Activated naive CD8-positive, alpha-beta T cell treated with anti-CD3 and anti-CD28 coated beads, Interleukin-2, amount 10 ng/mL, durations not matched to agents 7 days and 5 days (primary cell): ENCODE results near the gene KRTAP10-3. TPM values are rescaled to one million over a fixed set of nuclear protein-coding genes. Genes with fewer than 3 reads are reported as not detected.
"Not testable (repeated sequence)": the region's sequence is repeated elsewhere in the genome, so short reads cannot be mapped to it uniquely, and the experiment has no call there.

Experiments
- ATAC-seq: fragments of 150-1000 bp; cut with Tn5 transposase; one replicate; pipeline ENCODE4 v1.10.0; 2021; ENCODE audit warnings: low read depth, moderate library complexity
- POLR2A ChIA-PET: fragments of 350-600 bp; sonication (Branson Sonifier 250); formaldehyde crosslinking; loops from one replicate; lab custom pipeline; 2021; ENCODE audit warnings: antibody characterized with exemption; lab: Charles Lee
- DNase-seq: peaks from one replicate; pipeline ENCODE4 v3.0.0; 2021
- H3K27ac Mint-ChIP-seq: one replicate; pipeline ENCODE4 v1.8.0; 2022; ENCODE audit warnings: mild to moderate bottlenecking, mixed read lengths
- H3K27me3 Mint-ChIP-seq: one replicate; pipeline ENCODE4 v1.8.0; 2022; ENCODE audit warnings: mild to moderate bottlenecking, moderate library complexity, mixed read lengths
- H3K36me3 Mint-ChIP-seq: one replicate; pipeline ENCODE4 v1.8.0; 2021; ENCODE audit warnings: mild to moderate bottlenecking, mixed read lengths
- H3K4me1 Mint-ChIP-seq: one replicate; pipeline ENCODE4 v1.8.0; 2021; ENCODE audit warnings: mixed read lengths
- H3K4me3 Mint-ChIP-seq: one replicate; pipeline ENCODE4 v1.8.0; 2022; ENCODE audit warnings: mild to moderate bottlenecking, moderate library complexity, mixed read lengths
- H3K9me3 Mint-ChIP-seq: one replicate; pipeline ENCODE4 v1.8.0; 2021; ENCODE audit warnings: mixed read lengths
- total RNA-seq, 2 experiments: library from RNA; stranded (reverse); gene quantifications; one replicate each; pipeline ENCODE4 v1.2.3, GENCODE V29; 2021

KRTAP10-3 gene
- not detected for total RNA-seq

GRCh38 chr21:44558695-44559094, at the start of gene KRTAP10-3:
TSS of gene KRTAP10-3 (minus strand) at chr21:44558795. CDS start at chr21:44558715, 80 bp downstream.
- no peak within 1 kb of the TSS for H3K27ac Mint-ChIP-seq
- DNase-seq: no peak
- H3K4me3 Mint-ChIP-seq: no peak within 1 kb of the TSS
- POLR2A ChIA-PET: no interaction called here
- ATAC-seq: no peak
- H3K9me3 Mint-ChIP-seq: peaks cover 18% of the 10 kb centered on the region
- H3K4me1 Mint-ChIP-seq: no peaks in the 10 kb centered on the region
- H3K36me3 Mint-ChIP-seq: peaks cover 9% of the 10 kb centered on the region
- peaks cover 9% of the 10 kb centered on the region for H3K27me3 Mint-ChIP-seq

GRCh38 chr21:44606495-44606894, 47.9 kb upstream of the KRTAP10-3 start:
- ATAC-seq (no peak), DNase-seq (no peak)
- Mint-ChIP-seq H3K9me3 (peaks cover 22% of the 10 kb centered on the region), H3K27me3 (peaks cover 13% of the 10 kb centered on the region), H3K4me3 (no peak overlapping the region), H3K36me3 (peaks cover 2% of the 10 kb centered on the region), H3K27ac (no peak overlapping the region), H3K4me1 (no peaks in the 10 kb centered on the region)
- POLR2A ChIA-PET: no interaction called here

- POLR2A ChIA-PET: no interaction called here
- ATAC-seq: no peak
- Mint-ChIP-seq H3K9me3 (peaks cover 12% of the 10 kb centered on the region), H3K36me3 (peaks cover under 1% of the 10 kb centered on the region), H3K27me3 (peaks cover 8% of the 10 kb centered on the region), H3K27ac (no peak overlapping the region), H3K4me1 (no peaks in the 10 kb centered on the region), H3K4me3 (no peak overlapping the region)
- DNase-seq: no peak
These were observed 45.3 kb upstream of the KRTAP10-3 start for GRCh38 chr21:44603911-44604310.

- Mint-ChIP-seq H3K4me1 (no peaks in the 10 kb centered on the region), H3K27ac (no peak overlapping the region), H3K27me3 (peaks cover 5% of the 10 kb centered on the region), H3K36me3 (no peaks in the 10 kb centered on the region), H3K4me3 (no peak overlapping the region), H3K9me3 (peaks cover 10% of the 10 kb centered on the region)
- no peak for ATAC-seq
- POLR2A ChIA-PET: no interaction called here
- no peak for DNase-seq
These were observed 44.7 kb upstream of the KRTAP10-3 start for GRCh38 chr21:44603109-44603875.

- Mint-ChIP-seq H3K36me3 (no peaks in the 10 kb centered on the region), H3K9me3 (peaks cover 8% of the 10 kb centered on the region), H3K4me1 (no peaks in the 10 kb centered on the region), H3K27me3 (peaks cover 10% of the 10 kb centered on the region), H3K27ac (no peak overlapping the region), H3K4me3 (no peak overlapping the region)
- no peak for DNase-seq
- ATAC-seq: no peak
- POLR2A ChIA-PET: no interaction called here
These were observed 43.9 kb upstream of the KRTAP10-3 start for GRCh38 chr21:44602463-44602850.

- no peaks in the 10 kb centered on the region for H3K4me1 Mint-ChIP-seq
- H3K36me3 Mint-ChIP-seq: no peaks in the 10 kb centered on the region
- H3K27ac Mint-ChIP-seq: no peak overlapping the region
- peaks cover 8% of the 10 kb centered on the region for H3K9me3 Mint-ChIP-seq
- DNase-seq (no peak), ATAC-seq (no peak)
- POLR2A ChIA-PET: no interaction called here
- H3K4me3 Mint-ChIP-seq: no peak overlapping the region
- peaks cover 10% of the 10 kb centered on the region for H3K27me3 Mint-ChIP-seq
These were observed 43.2 kb upstream of the KRTAP10-3 start for GRCh38 chr21:44601596-44602462.

GRCh38 chr21:44601091-44601490, 42.5 kb upstream of the KRTAP10-3 start:
- H3K4me3 Mint-ChIP-seq, H3K27ac Mint-ChIP-seq, H3K9me3 Mint-ChIP-seq, H3K4me1 Mint-ChIP-seq, H3K27me3 Mint-ChIP-seq, ATAC-seq, POLR2A ChIA-PET, DNase-seq, H3K36me3 Mint-ChIP-seq: not testable (repeated sequence)

GRCh38 chr21:44600118-44600978, 41.8 kb upstream of the KRTAP10-3 start, which contains the start of gene KRTAP10-7:
TSS of gene KRTAP10-7 (plus strand) at chr21:44600597. CDS start at chr21:44600622, 25 bp downstream.
- not testable (repeated sequence) for DNase-seq

GRCh38 chr21:44599264-44600029, 40.9 kb upstream of the KRTAP10-3 start:
- DNase-seq (no peak), ATAC-seq (no peak)
- POLR2A ChIA-PET: no interaction called here
- Mint-ChIP-seq H3K4me3 (no peak overlapping the region), H3K36me3 (no peaks in the 10 kb centered on the region), H3K4me1 (no peaks in the 10 kb centered on the region), H3K9me3 (no peaks in the 10 kb centered on the region), H3K27me3 (peaks cover 4% of the 10 kb centered on the region), H3K27ac (no peak overlapping the region)

More at GRCh38 chr21:44600118-44600978, 41.8 kb upstream of the KRTAP10-3 start, which contains the start of gene KRTAP10-7:
- POLR2A ChIA-PET, H3K36me3 Mint-ChIP-seq, H3K4me3 Mint-ChIP-seq, ATAC-seq, H3K27ac Mint-ChIP-seq, H3K27me3 Mint-ChIP-seq, H3K9me3 Mint-ChIP-seq, H3K4me1 Mint-ChIP-seq: not testable (repeated sequence)

- H3K36me3 Mint-ChIP-seq: no peaks in the 10 kb centered on the region
- POLR2A ChIA-PET: no interaction called here
- H3K4me1 Mint-ChIP-seq: peaks cover 1% of the 10 kb centered on the region
- ATAC-seq (no peak), DNase-seq (no peak)
- H3K27ac Mint-ChIP-seq: no peak overlapping the region
- H3K9me3 Mint-ChIP-seq: no peaks in the 10 kb centered on the region
- peaks cover 4% of the 10 kb centered on the region for H3K27me3 Mint-ChIP-seq
- H3K4me3 Mint-ChIP-seq: no peak overlapping the region
These were observed 39.5 kb upstream of the KRTAP10-3 start for GRCh38 chr21:44598061-44598460.

- Mint-ChIP-seq H3K4me1 (peaks cover 1% of the 10 kb centered on the region), H3K27me3 (peaks cover 4% of the 10 kb centered on the region), H3K36me3 (no peaks in the 10 kb centered on the region), H3K4me3 (no peak overlapping the region), H3K27ac (no peak overlapping the region), H3K9me3 (no peaks in the 10 kb centered on the region)
- no peak for ATAC-seq
- DNase-seq: no peak
- POLR2A ChIA-PET: no interaction called here
These were observed 37.6 kb upstream of the KRTAP10-3 start for GRCh38 chr21:44596068-44596725.

- no peak overlapping the region for H3K27ac Mint-ChIP-seq
- H3K4me3 Mint-ChIP-seq: no peak overlapping the region
- no peaks in the 10 kb centered on the region for H3K36me3 Mint-ChIP-seq
- ATAC-seq: no peak
- no peaks in the 10 kb centered on the region for H3K9me3 Mint-ChIP-seq
- H3K27me3 Mint-ChIP-seq: peaks cover 4% of the 10 kb centered on the region
- DNase-seq: no peak
- H3K4me1 Mint-ChIP-seq: peaks cover 1% of the 10 kb centered on the region
- POLR2A ChIA-PET: no interaction called here
These were observed 36.9 kb upstream of the KRTAP10-3 start for GRCh38 chr21:44595524-44595923.
